A549 (cell line): ENCODE results near the gene METTL25B. TPM values are rescaled to one million over a fixed set of nuclear protein-coding genes. Genes with fewer than 3 reads are reported as not detected.
A peak's percentile ranks its signal among the peaks of the same experiment; 100 is the strongest.

Source experiments
- ATAC-seq, 2 experiments: fragments of 200-7000 bp in 1 of 2; fragments of >200 bp in 1 of 2; cut with Nextera tagmentation in 1 of 2; cut with Tn5 transposase in 1 of 2; 3 replicates each; pipeline versions ENCODE4 v1.8.0 to v1.9.1; 2018 to 2020; ENCODE audit warnings: mild to moderate bottlenecking in 1 of 2, moderate library complexity in 1 of 2
- CTCF ChIA-PET: fragments of 300-600 bp; sonication (Branson Sonifier 250); formaldehyde crosslinking; extraction: SDS; loops from one replicate; lab custom pipeline; 2021; ENCODE audit warnings: antibody characterized with exemption, inconsistent platforms; lab: Yijun Ruan, JAX
- POLR2A ChIA-PET: fragments of 350-600 bp; formaldehyde crosslinking; extraction: SDS; loops from one replicate; lab custom pipeline; 2021; ENCODE audit warnings: antibody characterized with exemption, inconsistent platforms; lab: Yijun Ruan, JAX
- DNase-seq, 2 experiments: peaks; one replicate each; pipeline versions ENCODE4 v3.0.0 to v3.0.0-alpha.2; 2011 to 2016; ENCODE audit warnings: low read depth in 1 of 2, low spot score in 1 of 2
- FAIRE-seq: peaks from 2 replicates; lab custom pipeline; 2011; peaks lifted over from hg19 to GRCh38; lab: Jason Lieb, UNC
- H3K27ac ChIP-seq, 2 experiments: fragments of >200 bp; sonication (Bioruptor Twin); formaldehyde crosslinking; 3 replicates each; pipeline ENCODE4 v1.5.1; 2016 to 2017
- H3K4me1 ChIP-seq: fragments of >200 bp; sonication (Bioruptor Twin); formaldehyde crosslinking; 3 replicates; pipeline ENCODE4 v1.6.1; 2016
- H3K4me2 ChIP-seq: fragments of >200 bp; sonication (Bioruptor Twin); formaldehyde crosslinking; 3 replicates; pipeline ENCODE4 v1.6.1; 2016
- H3K4me3 ChIP-seq: fragments of >200 bp; sonication (Bioruptor Twin); formaldehyde crosslinking; 3 replicates; pipeline ENCODE4 v1.5.1; 2016
- H3K9me3 ChIP-seq: fragments of >200 bp; sonication (Bioruptor Twin); formaldehyde crosslinking; 3 replicates; pipeline ENCODE4 v1.6.1; 2016
- CBX2 ChIP-seq: fragments of 200-600 bp; sonication (generic); IDR thresholded peaks from 2 replicates; pipeline ENCODE4 v1.6.1; 2016; ENCODE audit warnings: low read depth, mild to moderate bottlenecking, borderline replicate concordance
- CEBPB ChIP-seq, 2 experiments: fragments of >200 bp in 1 of 2; sonication (Bioruptor Twin) in 1 of 2; formaldehyde crosslinking in 1 of 2; IDR thresholded peaks; 2 replicates each; pipeline ENCODE4 v1.6.1; 2012 to 2016
- CHD2 ChIP-seq: fragments of 150-350 bp; IDR thresholded peaks from 2 replicates; pipeline ENCODE4 v1.6.1; 2014; ENCODE audit warnings: low read length; ENCODE audit not compliant: partially characterized antibody
- EHF ChIP-seq: fragments of 250-450 bp; sonication (Bioruptor Pico); IDR thresholded peaks from 2 replicates; pipeline ENCODE4 v1.5.0; 2020; ENCODE audit warnings: mild to moderate bottlenecking
- EP300 ChIP-seq, 2 experiments: fragments of >200 bp; sonication (Bioruptor Twin); formaldehyde crosslinking; IDR thresholded peaks; 2 replicates in 1 of 2; 3 replicates in 1 of 2; pipeline ENCODE4 v1.6.1; 2016 to 2017
- FOXS1 ChIP-seq: fragments of 250-450 bp; sonication (Bioruptor Pico); IDR thresholded peaks from 2 replicates; pipeline ENCODE4 v1.5.0; 2020; ENCODE audit warnings: mild to moderate bottlenecking, moderate library complexity
- HDAC2 ChIP-seq: fragments of 200-600 bp; sonication (generic); IDR thresholded peaks from 2 replicates; pipeline ENCODE4 v1.6.1; 2016
- JUN ChIP-seq, 2 experiments: fragments of >200 bp; sonication (Bioruptor Twin); formaldehyde crosslinking; IDR thresholded peaks; 2 replicates in 1 of 2; 3 replicates in 1 of 2; pipeline ENCODE4 v1.6.1; 2016 to 2017
- KDM1A ChIP-seq: fragments of 200-600 bp; sonication (generic); IDR thresholded peaks from 2 replicates; pipeline ENCODE4 v1.6.1; 2016; ENCODE audit warnings: low read depth, mild to moderate bottlenecking
- MAFK ChIP-seq: fragments of 450-650 bp; IDR thresholded peaks from 2 replicates; pipeline ENCODE4 v1.6.1; 2014; ENCODE audit not compliant: partially characterized antibody
- RAD21 ChIP-seq, 2 experiments: fragments of >200 bp in 1 of 2; sonication (Bioruptor Twin) in 1 of 2; formaldehyde crosslinking in 1 of 2; IDR thresholded peaks in 1 of 2; conservative IDR thresholded peaks in 1 of 2; 2 replicates in 1 of 2; 3 replicates in 1 of 2; pipeline ENCODE4 v1.6.1; 2012 to 2018; ENCODE audit warnings: inconsistent platforms in 1 of 2
- REST ChIP-seq: fragments of 200-600 bp; sonication (generic); IDR thresholded peaks from 2 replicates; pipeline ENCODE4 v1.6.1; 2016; ENCODE audit warnings: antibody characterized with exemption, mild to moderate bottlenecking, moderate library complexity
- RFX5 ChIP-seq: fragments of 450-650 bp; IDR thresholded peaks from 2 replicates; pipeline ENCODE4 v1.7.1; 2014; ENCODE audit warnings: antibody characterized with exemption, mild to moderate bottlenecking, moderate library complexity
- RNF2 ChIP-seq: fragments of 200-600 bp; sonication (generic); IDR thresholded peaks from 2 replicates; pipeline ENCODE4 v1.6.1; 2016; ENCODE audit warnings: low read depth, mild to moderate bottlenecking, antibody characterized with exemption, moderate library complexity, borderline replicate concordance
- SREBF2 ChIP-seq: fragments of 450-650 bp; IDR thresholded peaks from 2 replicates; pipeline ENCODE4 v1.6.1; 2014; ENCODE audit warnings: mild to moderate bottlenecking, moderate library complexity
- ZC3H11A ChIP-seq: fragments of 450-650 bp; IDR thresholded peaks from 2 replicates; pipeline ENCODE4 v1.6.1; 2014; ENCODE audit warnings: antibody characterized with exemption, mild to moderate bottlenecking
- ZNF302 ChIP-seq: fragments of 250-450 bp; sonication (Bioruptor Pico); IDR thresholded peaks from 2 replicates; pipeline ENCODE4 v1.9.0; 2021; ENCODE audit warnings: inconsistent platforms, mild to moderate bottlenecking, moderate library complexity
- WGBS: methylation state at CpG from one replicate; pipeline ENCODE4 v1.1.6; 2017; ENCODE audit errors: missing lambda C conversion rate; 5-methylcytosine and 5-hydroxymethylcytosine counted together
- polyA plus RNA-seq, 4 experiments: library from polyadenylated mRNA; depleted of rRNA in 3 of 4; stranded (reverse); fragments of >200 nt; fragmentation: RNase III in 1 of 4; extraction: RNeasy Plus Mini Kit Qiagen cat#74134 plus additional on column Dnase treatment in 1 of 4; gene quantifications; 2 replicates in 3 of 4; 3 replicates in 1 of 4; pipeline ENCODE4 v1.2.3, GENCODE V29; 2011 to 2017

The METTL25B gene
- polyA plus RNA-seq, 2 of the 4 experiments (the other 2 are of a cell fraction), result 16.7 to 18.5 TPM

- H3K4me1 ChIP-seq, result peaks cover 24% of the 10 kb centered on the region
- no peak for FAIRE-seq
- H3K4me3 ChIP-seq, result no peak overlapping the region
- POLR2A ChIA-PET, result interaction anchor here (0.6 kb wide), 1 partner anchor 35 kb away, joined by 5 read pairs; no protein-coding TSS in a partner anchor
- no peaks in the 10 kb centered on the region for H3K9me3 ChIP-seq
- WGBS, result 81% methylated on average over 8 of the region's 8 CpGs
- no peak overlapping the region for H3K27ac ChIP-seq
- DNase-seq, result no peak
- no peak overlapping the region for H3K4me2 ChIP-seq
- CTCF ChIA-PET, result interaction anchor here (0.8 to 52.1 kb wide), 5 partner anchors 7 to 189 kb away, joined by 3 to 2258 read pairs (median 5); partner anchors contain the start of genes CRABP2, ISG20L2, METTL25B and NES
- peak; percentile 24 for TF ChIP-seq MAFK
- TF ChIP-seq CEBPB (IDR thresholded peaks at IDR 0.05), result no peak
- TF ChIP-seq RNF2, result no peak
- no peak for ATAC-seq
Measured at GRCh38 chr1:156700736-156701531, 27.3 kb upstream of the METTL25B start.

GRCh38 chr1:156703336-156703735 lies 24.9 kb upstream of the METTL25B start:
- no peak overlapping the region for H3K27ac ChIP-seq
- no peak for FAIRE-seq

GRCh38 chr1:156703741-156704140 lies 24.5 kb upstream of the METTL25B start:
- POLR2A ChIA-PET, result no interaction called here
- peaks cover 39% of the 10 kb centered on the region for H3K4me1 ChIP-seq
- DNase-seq, result no peak
- no peak overlapping the region for H3K4me3 ChIP-seq
- peak overlapping the region; percentile 99; the same call in 1 of the 3 replicates for H3K4me2 ChIP-seq
- CTCF ChIA-PET, result interaction anchor here (0.6 to 52.1 kb wide), 9 partner anchors 10 to 224 kb away, joined by 3 to 2258 read pairs (median 4); partner anchors contain the start of genes CRABP2, HAPLN2, ISG20L2 and METTL25B
- H3K9me3 ChIP-seq, result no peaks in the 10 kb centered on the region
- no peak for ATAC-seq
- TF ChIP-seq SREBF2 (no peak), EHF (CRISPR knock-in tag) (no peak), ZC3H11A (no peak), EP300 (IDR thresholded peaks at IDR 0.05) (no peak)
- H3K27ac ChIP-seq, result 0 out of 6 replicates have a peak overlapping the region, but pooled peaks of 1 of the 2 experiments have one; percentile 2
- no peak for FAIRE-seq
- 45% methylated on average over 4 of the region's 4 CpGs for WGBS

More at GRCh38 chr1:156703336-156703735, 24.9 kb upstream of the METTL25B start:
- Histone ChIP-seq H3K4me1 (peaks cover 39% of the 10 kb centered on the region), H3K9me3 (no peaks in the 10 kb centered on the region), H3K4me3 (no peak overlapping the region), H3K4me2 (no peak overlapping the region)
- TF ChIP-seq REST, result no peak
- TF ChIP-seq JUN (IDR thresholded peaks at IDR 0.05), result no peak
- no peak for TF ChIP-seq RFX5
- no peak for TF ChIP-seq CHD2
- no peak for TF ChIP-seq RAD21 (conservative IDR thresholded peaks at IDR 0.05 in 1 of 2, IDR thresholded peaks at IDR 0.05 in 1 of 2)
- TF ChIP-seq KDM1A, result no peak
- TF ChIP-seq CBX2, result no peak
- TF ChIP-seq ZNF302 (CRISPR knock-in tag), result no peak
- no peak for TF ChIP-seq FOXS1 (CRISPR knock-in tag)
- no peak for TF ChIP-seq HDAC2
- TF ChIP-seq MAFK, result no peak
- WGBS, result 96% methylated on average over 3 of the region's 4 CpGs
- ChIA-PET CTCF (interaction anchor here (0.6 to 52.1 kb wide), 9 partner anchors 10 to 225 kb away, joined by 3 to 2258 read pairs (median 4); partner anchors contain the start of genes CRABP2, HAPLN2, ISG20L2 and METTL25B), POLR2A (no interaction called here)
- no peak for ATAC-seq
- no peak for DNase-seq
